Effector memory CD4-positive, alpha-beta T cell (primary cell): ENCODE measurements around the gene TMEM132A.

Experiments used
- DNase-seq, 3 donors: peaks; one replicate each; pipeline ENCODE4 v3.0.0-alpha.2; 2020
- H3K27ac ChIP-seq: 2 replicates; pipeline ENCODE4 v1.7.0; 2013; ENCODE audit warnings: mild to moderate bottlenecking, low read length, moderate library complexity; ENCODE audit not compliant: insufficient read depth, poor library complexity, severe bottlenecking
- H3K27me3 ChIP-seq: replicated peaks from 2 replicates; pipeline ENCODE4 v1.7.0; 2013; ENCODE audit warnings: mild to moderate bottlenecking, low read length; ENCODE audit not compliant: insufficient read depth, control insufficient read depth, poor library complexity, severe bottlenecking
- H3K36me3 ChIP-seq: 2 replicates; pipeline ENCODE4 v1.7.0; 2013; ENCODE audit warnings: mild to moderate bottlenecking, low read length, moderate library complexity; ENCODE audit not compliant: control insufficient read depth, insufficient read depth
- H3K4me1 ChIP-seq: 2 replicates; pipeline ENCODE4 v1.7.0; 2013; ENCODE audit warnings: low read length, mild to moderate bottlenecking; ENCODE audit not compliant: control insufficient read depth, insufficient read depth, poor library complexity, severe bottlenecking
- H3K4me3 ChIP-seq: 2 replicates; pipeline ENCODE4 v1.7.0; 2013; ENCODE audit warnings: low read length, low read depth, mild to moderate bottlenecking; ENCODE audit not compliant: insufficient read depth, poor library complexity, severe bottlenecking
- H3K9me3 ChIP-seq: 2 replicates; pipeline ENCODE4 v1.7.0; 2013; ENCODE audit warnings: mild to moderate bottlenecking, low read length, moderate library complexity; ENCODE audit not compliant: control insufficient read depth

The TMEM132A gene

DNA sequence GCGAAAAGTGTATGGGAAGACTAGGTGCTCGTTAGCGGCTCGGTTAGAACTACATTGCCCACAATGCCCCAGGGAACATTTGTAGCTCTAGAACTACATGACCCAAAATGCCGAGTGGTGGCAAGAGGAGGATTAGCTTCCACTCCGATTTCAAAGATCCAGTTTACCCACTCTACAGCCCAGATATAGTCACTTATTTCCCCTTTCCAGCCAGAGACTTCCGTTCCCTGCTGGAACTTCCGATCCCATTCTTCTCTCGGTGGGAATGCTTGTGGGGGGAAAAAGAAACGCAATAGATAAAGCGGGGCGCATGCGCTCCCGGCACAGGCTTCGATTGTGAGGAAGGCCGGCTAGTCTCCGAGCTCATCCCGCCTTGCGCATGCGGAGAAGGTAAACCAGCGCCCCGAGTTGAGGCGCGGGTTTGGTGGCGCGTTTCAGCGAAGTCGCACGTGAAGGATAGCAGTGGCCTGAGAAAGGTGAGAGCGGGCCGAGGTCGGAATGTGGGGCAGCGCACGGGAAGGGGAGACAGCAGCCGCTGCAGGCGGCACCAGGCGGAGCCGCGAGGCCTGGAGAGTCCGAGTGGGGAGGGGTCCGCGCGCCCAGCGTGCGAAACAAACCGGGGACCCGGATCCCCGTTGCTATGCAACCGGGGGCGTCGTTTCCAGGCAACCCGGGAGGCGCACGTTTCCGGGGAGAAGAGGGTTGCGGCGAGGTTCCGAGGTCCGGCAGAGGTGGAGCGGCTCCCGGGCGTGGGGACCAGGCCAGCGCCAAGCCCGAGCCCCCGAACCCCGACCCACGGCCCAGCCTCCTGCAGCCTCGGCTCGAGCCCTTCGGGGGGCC lies 10.2 kb upstream of the TMEM132A start, which contains the start of gene TMEM109:
TSS of gene TMEM109 (plus strand) at position 366 of the 840 bp plus-strand sequence. CDS start 5,536 bp downstream, outside the sequence.
- DNase-seq = peak; percentile 72 to 84 (median 82)
- H3K36me3 ChIP-seq = no peaks in the 10 kb centered on the region
- H3K4me3 ChIP-seq = peak within 1 kb of the TSS; percentile 89
- H3K9me3 ChIP-seq = no peaks in the 10 kb centered on the region
- H3K27me3 ChIP-seq = no peaks in the 10 kb centered on the region
- peaks cover 22% of the 10 kb centered on the region for H3K4me1 ChIP-seq
- peak within 1 kb of the TSS; percentile 99 for H3K27ac ChIP-seq

- H3K4me3 ChIP-seq = peak overlapping the region; percentile 89
- H3K27ac ChIP-seq = peak overlapping the region; percentile 99
- peaks cover 22% of the 10 kb centered on the region for H3K4me1 ChIP-seq
- no peak for DNase-seq
- H3K9me3 ChIP-seq = no peaks in the 10 kb centered on the region
- no peaks in the 10 kb centered on the region for H3K27me3 ChIP-seq
- peaks cover 5% of the 10 kb centered on the region for H3K36me3 ChIP-seq
Measured at GRCh38 chr11:60914633-60915247, 9.5 kb upstream of the TMEM132A start.

- Histone ChIP-seq H3K36me3 (peaks cover 11% of the 10 kb centered on the region), H3K27me3 (no peaks in the 10 kb centered on the region), H3K4me3 (peak overlapping the region; percentile 89), H3K27ac (peak overlapping the region; percentile 54), H3K9me3 (no peaks in the 10 kb centered on the region), H3K4me1 (peaks cover 22% of the 10 kb centered on the region)
- peak; percentile 48 to 58 (median 50) for DNase-seq
Measured at GRCh38 chr11:60915248-60915914, 8.9 kb upstream of the TMEM132A start.

- no peak for DNase-seq
- no peaks in the 10 kb centered on the region for H3K9me3 ChIP-seq
- H3K27ac ChIP-seq = no peak overlapping the region
- no peak overlapping the region for H3K4me3 ChIP-seq
- no peaks in the 10 kb centered on the region for H3K27me3 ChIP-seq
- peaks cover 22% of the 10 kb centered on the region for H3K4me1 ChIP-seq
- H3K36me3 ChIP-seq = peaks cover 25% of the 10 kb centered on the region
Measured at GRCh38 chr11:60916669-60917206, 7.5 kb upstream of the TMEM132A start.

GRCh38 chr11:60917267-60917666 lies 7.0 kb upstream of the TMEM132A start:
- H3K27me3 ChIP-seq = no peaks in the 10 kb centered on the region
- peaks cover 30% of the 10 kb centered on the region for H3K36me3 ChIP-seq
- H3K27ac ChIP-seq = no peak overlapping the region
- peaks cover 22% of the 10 kb centered on the region for H3K4me1 ChIP-seq
- DNase-seq = no peak
- no peaks in the 10 kb centered on the region for H3K9me3 ChIP-seq
- H3K4me3 ChIP-seq = no peak overlapping the region

GRCh38 chr11:60918251-60918938 lies 5.9 kb upstream of the TMEM132A start:
- H3K4me1 ChIP-seq = peaks cover 17% of the 10 kb centered on the region

DNA sequence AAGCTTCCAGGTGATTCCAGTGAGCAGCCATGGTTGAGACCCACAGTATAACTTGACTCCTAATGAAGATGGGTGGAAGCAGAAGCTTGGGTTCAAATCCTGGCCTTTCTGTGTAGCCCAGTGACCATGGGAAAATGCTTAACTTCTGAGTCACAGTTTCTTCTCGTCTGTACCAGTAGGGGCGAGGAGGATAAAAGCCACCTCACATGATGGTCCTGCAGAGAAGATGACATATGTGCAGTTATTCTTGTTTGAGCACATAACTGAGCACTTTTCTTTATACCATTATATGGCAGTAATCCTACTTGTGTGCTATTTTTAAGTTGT lies 5.4 kb upstream of the TMEM132A start:
- no peak overlapping the region for H3K27ac ChIP-seq
- H3K36me3 ChIP-seq = peaks cover 39% of the 10 kb centered on the region
- peaks cover 17% of the 10 kb centered on the region for H3K4me1 ChIP-seq
- no peak overlapping the region for H3K4me3 ChIP-seq
- H3K27me3 ChIP-seq = peaks cover 4% of the 10 kb centered on the region
- no peaks in the 10 kb centered on the region for H3K9me3 ChIP-seq
- DNase-seq = no peak

More at GRCh38 chr11:60918251-60918938, 5.9 kb upstream of the TMEM132A start:
- no peak for DNase-seq
- peaks cover 39% of the 10 kb centered on the region for H3K36me3 ChIP-seq
- no peak overlapping the region for H3K4me3 ChIP-seq
- no peak overlapping the region for H3K27ac ChIP-seq
- no peaks in the 10 kb centered on the region for H3K9me3 ChIP-seq
- no peaks in the 10 kb centered on the region for H3K27me3 ChIP-seq

DNA sequence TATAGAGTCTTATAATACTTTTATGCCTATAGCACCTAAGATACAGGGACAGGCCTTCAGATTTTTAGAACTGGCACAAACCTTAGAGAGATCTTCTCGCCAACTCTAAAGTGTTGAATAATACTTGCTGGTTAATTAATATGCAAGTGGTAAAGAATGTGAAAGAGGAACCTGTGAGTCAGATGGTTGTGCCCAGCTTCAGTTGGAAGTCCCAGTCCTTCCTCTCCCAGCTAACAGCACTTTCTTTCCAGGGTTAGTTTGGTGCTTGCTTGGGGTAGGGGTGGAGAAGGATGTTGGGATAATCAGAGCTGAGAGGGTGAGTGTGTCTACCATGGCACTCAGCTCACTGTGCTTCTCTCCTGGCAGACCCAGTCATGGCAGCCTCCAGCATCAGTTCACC lies 4.9 kb upstream of the TMEM132A start:
- no peak for DNase-seq
- Histone ChIP-seq H3K36me3 (peaks cover 39% of the 10 kb centered on the region), H3K27me3 (peaks cover 9% of the 10 kb centered on the region), H3K9me3 (no peaks in the 10 kb centered on the region), H3K4me1 (peaks cover 20% of the 10 kb centered on the region), H3K4me3 (no peak overlapping the region), H3K27ac (no peak overlapping the region)

- H3K36me3 ChIP-seq = peaks cover 39% of the 10 kb centered on the region
- no peaks in the 10 kb centered on the region for H3K9me3 ChIP-seq
- no peak for DNase-seq
- no peak overlapping the region for H3K4me3 ChIP-seq
- peaks cover 20% of the 10 kb centered on the region for H3K4me1 ChIP-seq
- H3K27me3 ChIP-seq = peaks cover 15% of the 10 kb centered on the region
- no peak overlapping the region for H3K27ac ChIP-seq
Measured at GRCh38 chr11:60919956-60920355, 4.3 kb upstream of the TMEM132A start.
